Upper lobe of left lung (tissue), 4 donors: Measurements from ENCODE around the gene DTNB.

ENCODE experiments used
- EP300 ChIP-seq, 4 donors: sonication (generic); formaldehyde crosslinking; IDR thresholded peaks; one replicate each; pipeline ENCODE4 v1.5.1; 2017; ENCODE audit warnings: antibody characterized with exemption in 4 of 4, control low read depth in 2 of 4
- POLR2A ChIP-seq, 4 donors: fragments of 450-650 bp; IDR thresholded peaks; one replicate each; pipeline ENCODE4 v1.5.1; 2016 to 2017; ENCODE audit warnings: antibody characterized with exemption in 4 of 4, mild to moderate bottlenecking in 2 of 4
- POLR2AphosphoS5 ChIP-seq, 2 donors: sonication (generic); formaldehyde crosslinking; IDR thresholded peaks; one replicate each; pipeline ENCODE4 v1.5.1; 2017; ENCODE audit warnings: antibody characterized with exemption in 2 of 2
- TF ChIP-seq, protein P1 (sequence below), 6 experiments: fragments of 450-650 bp in 4 of 6; fragments of 200-600 bp in 2 of 6; sonication (generic) in 2 of 6; IDR thresholded peaks; one replicate each; pipeline ENCODE4 v1.5.1; 2016 to 2019; ENCODE audit warnings: antibody characterized with exemption in 6 of 6

DNA sequence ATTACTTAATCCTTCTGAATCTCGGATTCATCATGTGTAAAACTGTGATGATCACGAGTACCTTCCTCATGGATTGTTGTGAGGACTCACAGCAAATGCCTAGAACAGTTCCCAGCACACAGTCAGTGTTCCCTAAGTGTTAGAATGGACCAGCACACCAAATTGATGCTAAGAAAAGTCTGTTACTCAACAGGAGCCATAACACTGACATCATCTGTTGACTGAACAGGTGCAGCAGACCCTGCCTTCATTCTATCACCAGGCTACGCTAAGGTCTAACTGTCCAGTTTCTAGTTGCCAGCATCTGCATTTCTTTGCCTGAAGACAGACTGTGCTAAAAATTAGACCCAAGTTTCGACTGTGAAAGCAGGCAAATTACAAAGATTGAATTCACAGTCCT is 18.6 kb downstream of the DTNB start:
- TF ChIP-seq, protein P1, sequence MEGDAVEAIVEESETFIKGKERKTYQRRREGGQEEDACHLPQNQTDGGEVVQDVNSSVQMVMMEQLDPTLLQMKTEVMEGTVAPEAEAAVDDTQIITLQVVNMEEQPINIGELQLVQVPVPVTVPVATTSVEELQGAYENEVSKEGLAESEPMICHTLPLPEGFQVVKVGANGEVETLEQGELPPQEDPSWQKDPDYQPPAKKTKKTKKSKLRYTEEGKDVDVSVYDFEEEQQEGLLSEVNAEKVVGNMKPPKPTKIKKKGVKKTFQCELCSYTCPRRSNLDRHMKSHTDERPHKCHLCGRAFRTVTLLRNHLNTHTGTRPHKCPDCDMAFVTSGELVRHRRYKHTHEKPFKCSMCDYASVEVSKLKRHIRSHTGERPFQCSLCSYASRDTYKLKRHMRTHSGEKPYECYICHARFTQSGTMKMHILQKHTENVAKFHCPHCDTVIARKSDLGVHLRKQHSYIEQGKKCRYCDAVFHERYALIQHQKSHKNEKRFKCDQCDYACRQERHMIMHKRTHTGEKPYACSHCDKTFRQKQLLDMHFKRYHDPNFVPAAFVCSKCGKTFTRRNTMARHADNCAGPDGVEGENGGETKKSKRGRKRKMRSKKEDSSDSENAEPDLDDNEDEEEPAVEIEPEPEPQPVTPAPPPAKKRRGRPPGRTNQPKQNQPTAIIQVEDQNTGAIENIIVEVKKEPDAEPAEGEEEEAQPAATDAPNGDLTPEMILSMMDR (IDR thresholded peaks at IDR 0.05): no peak
- TF ChIP-seq POLR2A (IDR thresholded peaks at IDR 0.05) (no peak), POLR2AphosphoS5 (IDR thresholded peaks at IDR 0.05) (no peak), EP300 (IDR thresholded peaks at IDR 0.05) (no peak)
